GM20000 (cell line): Measurements from ENCODE around the gene PNMA8C.

Source experiments
- DNase-seq: peaks from one replicate; pipeline ENCODE4 v3.0.0; 2012; ENCODE audit warnings: low spot score
- CTCF ChIP-seq: IDR thresholded peaks from 2 replicates; pipeline ENCODE4 v1.5.1; 2012; ENCODE audit warnings: mild to moderate bottlenecking, control low read depth; ENCODE audit errors: extremely low read depth, missing control alignments

PNMA8C gene

DNA sequence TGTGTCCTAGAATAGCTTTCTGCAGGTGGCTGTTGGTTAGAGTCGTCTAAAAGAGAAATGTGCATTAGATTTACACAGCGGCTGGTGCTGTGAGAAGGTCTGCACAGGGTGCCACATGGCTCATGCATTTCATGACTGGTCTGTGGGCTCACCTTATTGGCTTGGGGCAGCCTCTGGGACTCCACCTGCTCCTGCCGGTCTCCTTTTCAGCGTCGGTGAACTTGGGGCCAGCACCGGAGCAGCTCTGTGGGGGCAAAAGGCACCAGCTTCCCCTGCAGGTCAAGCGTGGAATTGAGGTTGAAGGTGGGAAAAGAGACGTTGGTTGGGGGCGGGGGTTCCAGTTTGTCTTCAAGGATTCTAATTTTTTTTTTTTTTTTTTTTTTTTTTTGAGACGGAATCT, 3.1 kb upstream of the PNMA8C start:
- no peak for TF ChIP-seq CTCF
- DNase-seq: no peak

DNA sequence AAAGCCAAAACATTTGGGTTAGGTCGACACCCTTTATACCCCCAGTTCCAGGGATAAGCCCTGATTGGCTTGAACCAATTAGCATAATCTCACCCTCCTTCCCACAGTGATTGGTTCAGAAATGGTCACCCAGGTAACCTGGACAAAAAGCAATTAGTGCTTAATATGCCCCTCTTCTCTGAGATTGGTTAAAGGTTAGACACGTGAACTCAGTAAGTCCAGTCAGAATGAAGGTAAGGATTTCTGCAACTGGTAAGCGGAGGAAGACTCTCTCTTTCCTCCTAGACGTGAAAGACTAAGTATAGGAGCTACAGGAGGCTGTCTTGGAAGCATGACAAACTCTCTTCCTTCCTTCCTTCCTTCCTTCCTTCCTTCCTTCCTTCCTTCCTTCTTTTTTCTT, 1.3 kb upstream of the PNMA8C start:
- DNase-seq: no peak
- TF ChIP-seq CTCF: no peak

- no peak for TF ChIP-seq CTCF
- no peak for DNase-seq
Observed at GRCh38 chr19:46427518-46428045, 1.2 kb downstream of the PNMA8C start.

GRCh38 chr19:46426506-46427162, 2.1 kb downstream of the PNMA8C start:
- TF ChIP-seq CTCF: no peak
- peak; percentile 66 for DNase-seq

- DNase-seq: no peak
- TF ChIP-seq CTCF: no peak
Observed at GRCh38 chr19:46426035-46426505, 2.7 kb downstream of the PNMA8C start.

DNA sequence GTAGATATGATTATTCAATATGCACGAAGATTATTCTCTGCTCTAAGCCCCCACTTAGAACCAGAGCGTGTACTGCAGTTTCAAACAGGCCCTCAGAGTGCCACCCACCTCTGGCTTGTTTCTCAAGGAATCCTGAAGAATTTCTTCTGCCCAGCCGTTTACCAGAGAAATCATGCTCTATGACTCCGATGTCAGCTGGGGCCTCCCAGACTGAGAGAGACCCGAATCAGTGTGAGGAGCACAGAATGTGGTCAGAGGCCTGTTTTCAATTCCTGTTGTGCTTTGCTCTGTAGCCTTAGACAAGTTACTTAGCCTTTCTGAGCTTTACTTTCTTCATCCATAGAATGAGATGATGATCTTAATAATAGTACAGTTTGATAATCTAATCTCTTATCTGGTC, 5.5 kb downstream of the PNMA8C start:
- no peak for TF ChIP-seq CTCF
- DNase-seq: no peak

DNA sequence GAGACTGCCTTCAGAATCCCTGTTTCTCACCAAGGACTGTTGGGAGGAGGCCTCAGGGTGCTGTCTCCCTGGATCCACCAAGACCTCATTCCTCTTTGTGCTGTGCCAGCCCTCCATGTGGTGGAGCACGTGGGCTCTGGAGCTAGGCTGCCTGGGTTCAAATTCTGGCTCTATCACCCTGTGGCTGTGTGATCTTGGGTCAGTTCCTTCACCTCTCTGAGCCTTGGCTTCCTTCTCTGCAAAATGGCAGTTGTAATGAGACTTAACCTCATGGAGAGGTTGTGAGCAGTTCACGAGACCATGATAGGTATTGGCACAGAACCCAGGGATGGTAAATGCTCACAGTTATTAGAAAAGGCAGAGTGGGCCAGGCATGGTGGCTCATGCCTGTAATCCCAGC, 6.4 kb downstream of the PNMA8C start:
- no peak for DNase-seq
- TF ChIP-seq CTCF: no peak
